Prostate gland (tissue), 2 donors: ENCODE results near the gene NLRC5. TPM values are rescaled to one million over a fixed set of nuclear protein-coding genes. Genes with fewer than 3 reads are reported as not detected.

Experiments
- DNase-seq: peaks from one replicate; pipeline ENCODE4 v3.0.0-alpha.2; 2019; ENCODE audit warnings: low spot score
- H3K27ac ChIP-seq, 2 donors: fragments of 200-600 bp; sonication (generic); 2 replicates each; pipeline ENCODE4 v1.5.1; 2017 to 2019
- H3K27me3 ChIP-seq: fragments of 200-600 bp; sonication (generic); replicated peaks from 2 replicates; pipeline ENCODE4 v1.5.1; 2019; ENCODE audit not compliant: insufficient read depth
- H3K36me3 ChIP-seq, 2 donors: fragments of 200-600 bp; sonication (generic); 1 replicate in 1 of 2; 2 replicates in 1 of 2; pipeline versions ENCODE4 v1.5.1 to v1.8.1; 2017 to 2019
- H3K4me1 ChIP-seq: fragments of 200-600 bp; sonication (generic); replicated peaks from 2 replicates; pipeline ENCODE4 v1.5.1; 2019
- H3K4me3 ChIP-seq, 2 donors: fragments of 200-600 bp; sonication (generic); 2 replicates each; pipeline ENCODE4 v1.5.1; 2017 to 2019
- H3K9me3 ChIP-seq: fragments of 200-600 bp; sonication (generic); 2 replicates; pipeline ENCODE4 v1.5.1; 2017
- CTCF ChIP-seq, 4 experiments: fragments of 200-600 bp in 2 of 4; fragments of 450-650 bp in 2 of 4; sonication (generic) in 2 of 4; IDR thresholded peaks; 1 replicate in 3 of 4; 2 replicates in 1 of 4; pipeline ENCODE4 v1.5.1; 2016 to 2019; ENCODE audit warnings: antibody characterized with exemption in 4 of 4, mild to moderate bottlenecking in 2 of 4, moderate library complexity in 2 of 4
- POLR2A ChIP-seq: fragments of 450-650 bp; IDR thresholded peaks from one replicate; pipeline ENCODE4 v1.6.1; 2016; ENCODE audit warnings: antibody characterized with exemption, mild to moderate bottlenecking
- POLR2AphosphoS5 ChIP-seq: sonication (generic); formaldehyde crosslinking; IDR thresholded peaks from one replicate; pipeline ENCODE4 v1.6.1; 2017; ENCODE audit warnings: antibody characterized with exemption
- WGBS: methylation state at CpG from one replicate; pipeline ENCODE4 v1.1.5; 2018; 5-methylcytosine and 5-hydroxymethylcytosine counted together
- intact Hi-C: fragments of 100-400 bp; cut with DNase I; formaldehyde crosslinking; loops from one replicate; pipeline ENCODE4 v1.14.2; 2022
- total RNA-seq, 2 donors: library from RNA; depleted of rRNA; stranded (reverse); fragments of >200 nt; gene quantifications; one replicate each; pipeline ENCODE4 v1.1.0, GENCODE V29; 2016

Gene NLRC5
- total RNA-seq, 2 donors from 2014 or later, result 9.5 to 31.2 TPM

GRCh38 chr16:57130950-57131321 lies 141.6 kb downstream of the NLRC5 start:
- intact Hi-C loops, result no loop called here
- 93% methylated on average over 6 of the region's 6 CpGs for WGBS
- H3K4me1 ChIP-seq, result no peaks in the 10 kb centered on the region
- no peak overlapping the region for H3K27ac ChIP-seq
- H3K36me3 ChIP-seq, result no peaks in the 10 kb centered on the region
- TF ChIP-seq POLR2AphosphoS5 (no peak), POLR2A (no peak), CTCF (IDR thresholded peaks at IDR 0.05) (no peak)
- H3K9me3 ChIP-seq, result no peaks in the 10 kb centered on the region
- no peak for DNase-seq
- H3K27me3 ChIP-seq, result no peaks in the 10 kb centered on the region
- no peak overlapping the region for H3K4me3 ChIP-seq

GRCh38 chr16:57131351-57131970 lies 142.1 kb downstream of the NLRC5 start:
- Histone ChIP-seq H3K9me3 (no peaks in the 10 kb centered on the region), H3K4me3 (no peak overlapping the region), H3K27me3 (no peaks in the 10 kb centered on the region), H3K27ac (no peak overlapping the region), H3K4me1 (no peaks in the 10 kb centered on the region), H3K36me3 (no peaks in the 10 kb centered on the region)
- intact Hi-C loops, result no loop called here
- 67% methylated on average over 17 of the region's 17 CpGs for WGBS
- TF ChIP-seq POLR2A (no peak), POLR2AphosphoS5 (no peak), CTCF (IDR thresholded peaks at IDR 0.05) (no peak)
- no peak for DNase-seq

- no peaks in the 10 kb centered on the region for H3K9me3 ChIP-seq
- TF ChIP-seq POLR2A (no peak), POLR2AphosphoS5 (no peak), CTCF (IDR thresholded peaks at IDR 0.05) (no peak)
- WGBS, result 92% methylated on average over 1 of the region's 1 CpG
- H3K27ac ChIP-seq, result no peak overlapping the region
- H3K4me1 ChIP-seq, result no peaks in the 10 kb centered on the region
- H3K27me3 ChIP-seq, result no peaks in the 10 kb centered on the region
- H3K36me3 ChIP-seq, result no peaks in the 10 kb centered on the region
- intact Hi-C loops, result no loop called here
- DNase-seq, result no peak
- no peak overlapping the region for H3K4me3 ChIP-seq
These were observed 143.1 kb downstream of the NLRC5 start for GRCh38 chr16:57132470-57132869.

- H3K36me3 ChIP-seq, result no peaks in the 10 kb centered on the region
- no peaks in the 10 kb centered on the region for H3K9me3 ChIP-seq
- H3K4me1 ChIP-seq, result no peaks in the 10 kb centered on the region
- H3K4me3 ChIP-seq, result no peak overlapping the region
- TF ChIP-seq CTCF (IDR thresholded peaks at IDR 0.05), result no peak
- TF ChIP-seq POLR2A, result no peak
- TF ChIP-seq POLR2AphosphoS5, result no peak
- H3K27ac ChIP-seq, result no peak overlapping the region
- WGBS, result 69% methylated on average over 4 of the region's 4 CpGs
- no peaks in the 10 kb centered on the region for H3K27me3 ChIP-seq
- no peak for DNase-seq
- intact Hi-C loops, result no loop called here
These were observed 143.7 kb downstream of the NLRC5 start for GRCh38 chr16:57133031-57133430.

Other genes with a start within 250 kb of the NLRC5 start
- gene SLC12A3, start 124.3 kb upstream of the NLRC5 start, total RNA-seq, result under 1 TPM in 1 of 2 donors, not detected in 1; 0.23 TPM
- 100 to 1,000 TPM; 365 to 952 TPM for gene HERPUD1, start 57.4 kb upstream of the NLRC5 start, total RNA-seq
- gene CETP, start 27.6 kb upstream of the NLRC5 start, total RNA-seq, result under 1 TPM in 1 of 2 donors, not detected in 1; 0.40 TPM
- gene CPNE2, start 103.0 kb downstream of the NLRC5 start, total RNA-seq, result 10 to 100 TPM; 22.3 to 23.3 TPM
- 10 to 100 TPM; 64.1 to 95.8 TPM for gene PSME3IP1, start 196.5 kb downstream of the NLRC5 start, total RNA-seq
- 10 to 100 TPM; 35.8 to 45.3 TPM for gene RSPRY1, start 196.8 kb downstream of the NLRC5 start, total RNA-seq